Measurements from ENCODE around the gene C1QTNF5. TPM values are rescaled to one million over a fixed set of nuclear protein-coding genes. Genes with fewer than 3 reads are reported as not detected.

Gene C1QTNF5
- total RNA-seq, 1 donor from 2014 or later = 24.1 TPM

- Mint-ChIP-seq H3K9me3 (no peaks in the 10 kb centered on the region), H3K27me3 (ENCODE audit: low read depth) (no peaks in the 10 kb centered on the region), H3K4me3 (peak overlapping the region; percentile 65), H3K27ac (peak overlapping the region; percentile 98), H3K4me1 (peaks cover 60% of the 10 kb centered on the region), H3K36me3 (peaks cover 15% of the 10 kb centered on the region)
- DNase-seq (ENCODE audit: low spot score in 2 of 2, unreplicated experiment in 2 of 2) = no peak
- TF ChIP-seq CTCF (IDR thresholded peaks at IDR 0.05; ENCODE audit: unreplicated experiment) = no peak
These were observed 22.0 kb upstream of the C1QTNF5 start for GRCh38 chr11:119362741-119363080.

- no peaks in the 10 kb centered on the region for H3K9me3 Mint-ChIP-seq
- peak overlapping the region; percentile 98 for H3K27ac Mint-ChIP-seq
- TF ChIP-seq CTCF (IDR thresholded peaks at IDR 0.05; ENCODE audit: unreplicated experiment) = no peak
- DNase-seq (ENCODE audit: low spot score in 2 of 2, unreplicated experiment in 2 of 2) = no peak
- H3K4me3 Mint-ChIP-seq = peak overlapping the region; percentile 65
- peaks cover 59% of the 10 kb centered on the region for H3K4me1 Mint-ChIP-seq
- peaks cover 17% of the 10 kb centered on the region for H3K36me3 Mint-ChIP-seq
- no peaks in the 10 kb centered on the region for H3K27me3 Mint-ChIP-seq (ENCODE audit: low read depth)
These were observed 21.4 kb upstream of the C1QTNF5 start for GRCh38 chr11:119361941-119362725.

- H3K4me1 Mint-ChIP-seq = peaks cover 55% of the 10 kb centered on the region
- no peaks in the 10 kb centered on the region for H3K27me3 Mint-ChIP-seq (ENCODE audit: low read depth)
- H3K36me3 Mint-ChIP-seq = peaks cover 17% of the 10 kb centered on the region
- no peak for TF ChIP-seq CTCF (IDR thresholded peaks at IDR 0.05; ENCODE audit: unreplicated experiment)
- peak overlapping the region; percentile 49 for H3K4me3 Mint-ChIP-seq
- DNase-seq (ENCODE audit: low spot score in 2 of 2, unreplicated experiment in 2 of 2) = peak in 1 of 2 experiments; percentile 73
- H3K27ac Mint-ChIP-seq = peak overlapping the region; percentile 98
- H3K9me3 Mint-ChIP-seq = no peaks in the 10 kb centered on the region
These were observed 20.5 kb upstream of the C1QTNF5 start for GRCh38 chr11:119361056-119361787.

- H3K4me1 Mint-ChIP-seq = peaks cover 47% of the 10 kb centered on the region
- H3K27me3 Mint-ChIP-seq (ENCODE audit: low read depth) = no peaks in the 10 kb centered on the region
- TF ChIP-seq CTCF (IDR thresholded peaks at IDR 0.05; ENCODE audit: unreplicated experiment) = no peak
- H3K4me3 Mint-ChIP-seq = no peak overlapping the region
- DNase-seq (ENCODE audit: low spot score in 2 of 2, unreplicated experiment in 2 of 2) = no peak
- H3K9me3 Mint-ChIP-seq = no peaks in the 10 kb centered on the region
- H3K27ac Mint-ChIP-seq = peak overlapping the region; percentile 98
- peaks cover 17% of the 10 kb centered on the region for H3K36me3 Mint-ChIP-seq
These were observed 18.9 kb upstream of the C1QTNF5 start for GRCh38 chr11:119359365-119360214.

DNA sequence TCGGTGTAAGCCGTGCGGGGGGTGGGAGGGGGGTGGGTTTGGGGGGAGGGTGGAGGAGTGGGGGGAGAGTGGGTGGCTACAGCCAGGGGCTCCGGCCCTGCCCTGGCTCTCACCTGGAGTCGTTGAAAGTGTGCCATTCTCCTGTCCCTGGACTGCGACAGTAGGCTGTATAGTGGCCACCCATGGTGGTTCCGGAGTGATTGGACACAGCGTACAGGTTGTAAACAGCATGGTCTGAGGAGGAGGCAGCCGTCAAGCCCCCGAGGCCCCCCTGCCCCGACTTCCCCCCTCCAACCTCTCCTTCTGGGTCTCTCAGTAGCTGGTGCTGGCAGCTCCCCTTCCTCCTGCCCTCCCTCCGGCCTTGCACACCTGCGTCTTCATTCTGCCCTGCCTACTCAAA is 16.4 kb upstream of the C1QTNF5 start:
- Mint-ChIP-seq H3K4me3 (peak overlapping the region; percentile 49), H3K27ac (peak overlapping the region; percentile 43), H3K9me3 (no peaks in the 10 kb centered on the region), H3K27me3 (ENCODE audit: low read depth) (no peaks in the 10 kb centered on the region), H3K36me3 (peaks cover 17% of the 10 kb centered on the region), H3K4me1 (peaks cover 41% of the 10 kb centered on the region)
- DNase-seq (ENCODE audit: low spot score in 2 of 2, unreplicated experiment in 2 of 2) = no peak
- no peak for TF ChIP-seq CTCF (IDR thresholded peaks at IDR 0.05; ENCODE audit: unreplicated experiment)

Measured in mesothelial cell of epicardium (in vitro differentiated cells).